HepG2 (cell line): Measurements from ENCODE around the gene WDFY1. TPM values are rescaled to one million over a fixed set of nuclear protein-coding genes. Genes with fewer than 3 reads are reported as not detected.

Source experiments
- ARID2 ChIP-seq: sonication (generic); formaldehyde crosslinking; IDR thresholded peaks from 2 replicates; pipeline ENCODE4 v1.8.1; 2022; ENCODE audit warnings: mild to moderate bottlenecking, missing genetic modification reagents, borderline replicate concordance
- ARID3A ChIP-seq: IDR thresholded peaks from 2 replicates; pipeline ENCODE4 v1.6.1; 2012; ENCODE audit warnings: low read depth, low read length, improper control_type of control experiment
- ATF7-NPFF ChIP-seq: sonication (generic); formaldehyde crosslinking; IDR thresholded peaks from 2 replicates; pipeline ENCODE4 v1.8.1; 2023; ENCODE audit warnings: mild to moderate bottlenecking, low read depth, missing genetic modification reagents, moderate library complexity
- CAMTA2 ChIP-seq: sonication (generic); formaldehyde crosslinking; IDR thresholded peaks from 2 replicates; pipeline ENCODE4 v1.4.0; 2020; ENCODE audit warnings: mild to moderate bottlenecking, missing genetic modification reagents, borderline replicate concordance
- FLYWCH1 ChIP-seq: sonication (generic); formaldehyde crosslinking; IDR thresholded peaks from 2 replicates; pipeline ENCODE4 v1.8.1; 2023; ENCODE audit warnings: mild to moderate bottlenecking, missing genetic modification reagents
- FOXC1 ChIP-seq: sonication (generic); formaldehyde crosslinking; IDR thresholded peaks from 2 replicates; pipeline ENCODE4 v1.8.0; 2022; ENCODE audit warnings: mild to moderate bottlenecking, missing genetic modification reagents, borderline replicate concordance
- GATAD1 ChIP-seq: IDR thresholded peaks from 2 replicates; pipeline ENCODE4 v1.6.1; 2016; ENCODE audit warnings: missing genetic modification reagents, missing compliant biosample characterization
- GTF2F1 ChIP-seq: fragments of 150-350 bp; IDR thresholded peaks from 2 replicates; pipeline ENCODE4 v1.6.1; 2014; ENCODE audit warnings: low read length
- HNRNPK ChIP-seq: fragments of 200-400 bp; formaldehyde crosslinking; IDR thresholded peaks from 2 replicates; pipeline ENCODE4 v1.6.1; 2018; ENCODE audit warnings: low read length, low read depth, moderate library complexity, mild to moderate bottlenecking; ENCODE audit not compliant: poor library complexity, severe bottlenecking
- KLF13 ChIP-seq: sonication (generic); formaldehyde crosslinking; IDR thresholded peaks from 2 replicates; pipeline ENCODE4 v1.4.0; 2020; ENCODE audit warnings: mild to moderate bottlenecking, missing genetic modification reagents
- MIER2 ChIP-seq: IDR thresholded peaks from 2 replicates; pipeline ENCODE4 v1.6.1; 2016; ENCODE audit warnings: missing biosample characterization, missing genetic modification reagents
- MTA1 ChIP-seq: sonication (generic); formaldehyde crosslinking; IDR thresholded peaks from 2 replicates; pipeline ENCODE4 v1.4.0; 2020; ENCODE audit warnings: missing genetic modification reagents, mild to moderate bottlenecking, borderline replicate concordance
- NPAS2 ChIP-seq: sonication (generic); formaldehyde crosslinking; IDR thresholded peaks from 2 replicates; pipeline ENCODE4 v1.8.0; 2022; ENCODE audit warnings: mild to moderate bottlenecking, missing genetic modification reagents, borderline replicate concordance
- PCBP2 ChIP-seq: fragments of 200-400 bp; formaldehyde crosslinking; optimal IDR thresholded peaks from 2 replicates; pipeline ENCODE3; 2018; ENCODE audit warnings: low read length, low read depth; ENCODE audit not compliant: poor library complexity, severe bottlenecking
- PHF20 ChIP-seq: sonication (generic); formaldehyde crosslinking; IDR thresholded peaks from 2 replicates; pipeline ENCODE4 v1.5.0; 2020; ENCODE audit warnings: mild to moderate bottlenecking, missing genetic modification reagents
- RBFOX2 ChIP-seq: fragments of 200-400 bp; formaldehyde crosslinking; IDR thresholded peaks from 2 replicates; pipeline ENCODE4 v1.6.1; 2017; ENCODE audit warnings: low read depth, mild to moderate bottlenecking, low read length
- SMARCC2 ChIP-seq: fragments of 450-650 bp; IDR thresholded peaks from 2 replicates; pipeline ENCODE4 v1.6.1; 2017; ENCODE audit warnings: antibody characterized with exemption, mild to moderate bottlenecking
- TBX2 ChIP-seq: sonication (generic); formaldehyde crosslinking; IDR thresholded peaks from 2 replicates; pipeline ENCODE4 v1.5.0; 2020; ENCODE audit warnings: missing genetic modification reagents, mild to moderate bottlenecking, borderline replicate concordance
- TRIM22 ChIP-seq: fragments of 450-650 bp; IDR thresholded peaks from 2 replicates; pipeline ENCODE4 v1.6.1; 2017
- ZBTB38 ChIP-seq: sonication (generic); formaldehyde crosslinking; IDR thresholded peaks from 2 replicates; pipeline ENCODE4 v1.5.1; 2020; ENCODE audit warnings: mild to moderate bottlenecking, missing genetic modification reagents
- ZNF260 ChIP-seq: sonication (generic); formaldehyde crosslinking; IDR thresholded peaks from 2 replicates; pipeline ENCODE4 v1.4.0; 2020; ENCODE audit warnings: missing genetic modification reagents, low read depth, mild to moderate bottlenecking, borderline replicate concordance
- ZNF572 ChIP-seq: sonication (generic); formaldehyde crosslinking; IDR thresholded peaks from 2 replicates; pipeline ENCODE4 v1.5.1; 2020; ENCODE audit warnings: mild to moderate bottlenecking, missing genetic modification reagents
- ZNF761 ChIP-seq: sonication (generic); formaldehyde crosslinking; conservative IDR thresholded peaks from 2 replicates; pipeline ENCODE4 v1.4.0; 2020; ENCODE audit warnings: mild to moderate bottlenecking, missing genetic modification reagents
- ZNF83 ChIP-seq: sonication (generic); formaldehyde crosslinking; IDR thresholded peaks from 2 replicates; pipeline ENCODE4 v1.4.0; 2020; ENCODE audit warnings: missing genetic modification reagents, mild to moderate bottlenecking, borderline replicate concordance
- polyA plus RNA-seq, 8 experiments: library from polyadenylated mRNA; depleted of rRNA in 3 of 8; stranded (reverse) in 7 of 8; unstranded in 1 of 8; fragments of >200 nt; fragmentation: Illumina TruSeq in 4 of 8; extraction: Trizol in 4 of 8; gene quantifications; 2 replicates each; pipeline versions ENCODE4 v1.2.1 to v1.2.3, GENCODE V29; 2011 to 2016; ENCODE audit warnings: low read depth in 4 of 8, missing spikeins in 1 of 8, mixed read lengths in 1 of 8; ENCODE audit not compliant: insufficient read depth in 1 of 8
- total RNA-seq, 5 experiments: library from RNA; depleted of rRNA; stranded (reverse); fragments of >200 nt; fragmentation: Illumina TruSeq; extraction: Trizol; gene quantifications; 2 replicates each; pipeline ENCODE4 v1.2.3, GENCODE V29; 2016; ENCODE audit warnings: low read depth in 1 of 5
- TF ChIP-seq, protein P1 (sequence below): sonication (generic); formaldehyde crosslinking; IDR thresholded peaks from 2 replicates; pipeline ENCODE4 v1.9.0; 2022; ENCODE audit warnings: missing genetic modification reagents, mild to moderate bottlenecking, borderline replicate concordance
- TF ChIP-seq, protein P2 (sequence below): sonication (generic); formaldehyde crosslinking; IDR thresholded peaks from 2 replicates; pipeline ENCODE4 v1.9.0; 2021; ENCODE audit warnings: missing genetic modification reagents, mild to moderate bottlenecking, borderline replicate concordance

The WDFY1 gene
- total and polyA plus RNA-seq, 2 of the 13 experiments (the other 11 are each of a cell fraction or from before 2014, with no cell fraction given), result 77.0 to 78.4 TPM

DNA sequence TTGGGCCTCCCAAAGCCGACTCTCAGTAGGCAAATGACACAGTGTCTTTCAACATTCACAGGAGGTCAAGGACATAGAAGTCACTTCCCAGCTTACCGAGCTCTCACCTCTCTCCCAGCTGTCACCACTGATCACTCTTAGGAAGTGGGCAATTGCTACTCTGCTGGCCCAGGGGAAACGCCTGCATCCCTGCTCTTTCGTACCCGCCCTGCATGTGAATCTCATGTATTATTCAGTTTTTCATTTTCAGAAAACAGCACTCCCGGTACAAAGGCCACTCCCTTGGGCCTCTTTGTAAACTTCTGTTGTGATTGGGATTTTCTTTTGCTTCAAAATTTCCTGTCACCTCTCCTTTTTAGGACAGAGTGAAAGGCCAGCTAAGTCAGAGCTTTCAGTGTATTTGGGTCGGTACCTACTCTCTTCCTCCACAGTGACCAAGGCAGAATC, 27.5 kb upstream of the WDFY1 start (continued):
- TF ChIP-seq PHF20 (CRISPR knock-in tag) (no peak), GATAD1 (no peak), TBX2 (no peak; the same call in 1 of the 2 replicates), HNRNPK (no peak), FLYWCH1 (CRISPR knock-in tag) (no peak), ZNF761 (CRISPR knock-in tag) (no peak), ARID2 (CRISPR knock-in tag) (no peak), MTA1 (CRISPR knock-in tag) (no peak), TRIM22 (no peak), FOXC1 (no peak), ZNF572 (CRISPR knock-in tag) (no peak), ZNF260 (CRISPR knock-in tag) (no peak), GTF2F1 (no peak), ZBTB38 (CRISPR knock-in tag) (no peak), ZNF83 (CRISPR knock-in tag) (no peak), RBFOX2 (no peak), MIER2 (CRISPR knock-in tag) (no peak), CAMTA2 (CRISPR knock-in tag) (no peak), SMARCC2 (no peak), ARID3A (no peak), PCBP2 (no peak), NPAS2 (CRISPR knock-in tag) (no peak), ATF7-NPFF (no peak), KLF13 (no peak)
- TF ChIP-seq, protein P1, sequence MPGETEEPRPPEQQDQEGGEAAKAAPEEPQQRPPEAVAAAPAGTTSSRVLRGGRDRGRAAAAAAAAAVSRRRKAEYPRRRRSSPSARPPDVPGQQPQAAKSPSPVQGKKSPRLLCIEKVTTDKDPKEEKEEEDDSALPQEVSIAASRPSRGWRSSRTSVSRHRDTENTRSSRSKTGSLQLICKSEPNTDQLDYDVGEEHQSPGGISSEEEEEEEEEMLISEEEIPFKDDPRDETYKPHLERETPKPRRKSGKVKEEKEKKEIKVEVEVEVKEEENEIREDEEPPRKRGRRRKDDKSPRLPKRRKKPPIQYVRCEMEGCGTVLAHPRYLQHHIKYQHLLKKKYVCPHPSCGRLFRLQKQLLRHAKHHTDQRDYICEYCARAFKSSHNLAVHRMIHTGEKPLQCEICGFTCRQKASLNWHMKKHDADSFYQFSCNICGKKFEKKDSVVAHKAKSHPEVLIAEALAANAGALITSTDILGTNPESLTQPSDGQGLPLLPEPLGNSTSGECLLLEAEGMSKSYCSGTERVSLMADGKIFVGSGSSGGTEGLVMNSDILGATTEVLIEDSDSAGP (CRISPR knock-in tag), result no peak
- TF ChIP-seq, protein P2, sequence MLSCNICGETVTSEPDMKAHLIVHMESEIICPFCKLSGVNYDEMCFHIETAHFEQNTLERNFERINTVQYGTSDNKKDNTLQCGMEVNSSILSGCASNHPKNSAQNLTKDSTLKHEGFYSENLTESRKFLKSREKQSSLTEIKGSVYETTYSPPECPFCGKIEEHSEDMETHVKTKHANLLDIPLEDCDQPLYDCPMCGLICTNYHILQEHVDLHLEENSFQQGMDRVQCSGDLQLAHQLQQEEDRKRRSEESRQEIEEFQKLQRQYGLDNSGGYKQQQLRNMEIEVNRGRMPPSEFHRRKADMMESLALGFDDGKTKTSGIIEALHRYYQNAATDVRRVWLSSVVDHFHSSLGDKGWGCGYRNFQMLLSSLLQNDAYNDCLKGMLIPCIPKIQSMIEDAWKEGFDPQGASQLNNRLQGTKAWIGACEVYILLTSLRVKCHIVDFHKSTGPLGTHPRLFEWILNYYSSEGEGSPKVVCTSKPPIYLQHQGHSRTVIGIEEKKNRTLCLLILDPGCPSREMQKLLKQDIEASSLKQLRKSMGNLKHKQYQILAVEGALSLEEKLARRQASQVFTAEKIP (CRISPR knock-in tag), result no peak
